Measurements from ENCODE around the gene LRBA. TPM values are rescaled to one million over a fixed set of nuclear protein-coding genes. Genes with fewer than 3 reads are reported as not detected.

Gene LRBA
- total RNA-seq, 2 donors from 2014 or later: 30.9 to 33.7 TPM

- Histone ChIP-seq H3K27me3 (replicated peaks; ENCODE audit: insufficient read depth) (no peaks in the 10 kb centered on the region), H3K4me1 (ENCODE audit: control insufficient read depth in 1 of 2, low read depth in 2 of 2) (no peaks in the 10 kb centered on the region), H3K36me3 (no peaks in the 10 kb centered on the region), H3K27ac (no peak overlapping the region), H3K4me3 (no peak overlapping the region), H3K9me3 (no peaks in the 10 kb centered on the region)
- no peak for ATAC-seq (ENCODE audit: insufficient number of reproducible peaks, low FRiP score, low read depth)
- DNase-seq (ENCODE audit: low spot score): no peak
- no peak for TF ChIP-seq CTCF (IDR thresholded peaks at IDR 0.05)
These were observed 33.8 kb upstream of the LRBA start for GRCh38 chr4:151048913-151049312.

- Histone ChIP-seq H3K36me3 (no peaks in the 10 kb centered on the region), H3K4me1 (ENCODE audit: control insufficient read depth in 1 of 2, low read depth in 2 of 2) (no peaks in the 10 kb centered on the region), H3K27me3 (replicated peaks; ENCODE audit: insufficient read depth) (no peaks in the 10 kb centered on the region), H3K4me3 (no peak overlapping the region), H3K9me3 (no peaks in the 10 kb centered on the region), H3K27ac (no peak overlapping the region)
- ATAC-seq (ENCODE audit: insufficient number of reproducible peaks, low FRiP score, low read depth): no peak
- TF ChIP-seq CTCF (IDR thresholded peaks at IDR 0.05): no peak
- DNase-seq (ENCODE audit: low spot score): no peak
These were observed 31.5 kb upstream of the LRBA start for GRCh38 chr4:151046609-151047008.

- H3K27ac ChIP-seq: no peak overlapping the region
These were observed 30.8 kb upstream of the LRBA start for GRCh38 chr4:151045907-151046306.

DNA sequence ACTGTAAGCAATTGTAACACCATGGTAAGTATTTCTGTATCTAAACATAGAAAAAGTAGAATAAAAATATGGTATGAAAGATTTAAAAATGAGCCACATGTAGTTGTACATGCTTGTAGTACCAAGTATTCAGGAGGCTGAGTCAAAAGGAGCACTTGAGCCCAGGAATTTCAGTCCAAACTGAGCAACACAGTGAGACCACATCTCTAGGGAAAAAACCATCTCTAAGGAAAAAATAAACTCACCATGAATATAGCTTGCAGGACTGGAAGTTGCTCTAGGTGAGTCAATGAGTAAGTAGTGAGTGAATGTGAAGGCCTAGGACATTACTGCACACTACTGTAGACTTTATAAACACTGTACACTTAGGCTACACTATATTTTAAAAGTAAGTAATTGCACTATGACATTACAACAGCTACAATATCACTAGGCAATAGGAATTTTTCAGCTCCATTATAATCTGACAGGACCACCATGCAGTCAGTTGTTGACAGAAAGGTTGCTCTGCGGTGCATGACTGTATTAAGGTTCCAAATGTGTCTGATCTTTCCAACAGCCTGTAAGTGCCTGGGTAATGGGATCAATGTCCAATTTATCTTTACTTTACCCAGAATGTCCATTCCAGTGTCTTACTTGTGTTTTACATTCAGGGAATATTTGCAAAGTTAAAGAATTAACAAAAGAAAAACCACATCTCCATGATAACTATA, 28.9 kb upstream of the LRBA start:
- Histone ChIP-seq H3K4me1 (ENCODE audit: control insufficient read depth in 1 of 2, low read depth in 2 of 2) (no peaks in the 10 kb centered on the region), H3K27ac (no peak overlapping the region), H3K27me3 (replicated peaks; ENCODE audit: insufficient read depth) (no peaks in the 10 kb centered on the region), H3K36me3 (no peaks in the 10 kb centered on the region), H3K4me3 (no peak overlapping the region), H3K9me3 (no peaks in the 10 kb centered on the region)
- ATAC-seq (ENCODE audit: insufficient number of reproducible peaks, low FRiP score, low read depth): no peak
- TF ChIP-seq CTCF (IDR thresholded peaks at IDR 0.05): no peak
- DNase-seq (ENCODE audit: low spot score): no peak

More at GRCh38 chr4:151045907-151046306, 30.8 kb upstream of the LRBA start:
- no peak for TF ChIP-seq CTCF (IDR thresholded peaks at IDR 0.05)
- no peak overlapping the region for H3K4me3 ChIP-seq
- no peaks in the 10 kb centered on the region for H3K9me3 ChIP-seq
- H3K4me1 ChIP-seq (ENCODE audit: control insufficient read depth in 1 of 2, low read depth in 2 of 2): no peaks in the 10 kb centered on the region
- H3K36me3 ChIP-seq: no peaks in the 10 kb centered on the region
- no peaks in the 10 kb centered on the region for H3K27me3 ChIP-seq (replicated peaks; ENCODE audit: insufficient read depth)
- no peak for DNase-seq (ENCODE audit: low spot score)
- ATAC-seq (ENCODE audit: insufficient number of reproducible peaks, low FRiP score, low read depth): no peak

DNA sequence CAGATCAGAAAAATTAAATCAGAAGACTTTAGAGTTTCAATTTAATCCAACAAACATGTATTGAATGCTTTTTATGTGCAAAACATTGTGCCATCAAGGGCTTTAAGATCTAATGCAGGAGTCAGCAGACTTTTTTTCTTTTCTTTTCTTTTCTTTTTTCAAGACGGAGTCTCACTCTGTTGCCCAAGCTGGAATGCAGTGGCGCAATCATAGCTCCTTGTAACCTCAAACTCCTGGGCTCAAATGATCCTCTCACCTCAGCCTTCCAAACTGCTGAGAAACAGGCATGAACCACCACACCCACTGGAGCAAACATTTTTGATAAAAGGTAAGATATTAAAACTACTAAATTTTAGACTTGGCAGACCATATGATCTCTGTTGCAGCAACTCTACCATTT, 24.6 kb upstream of the LRBA start:
- no peak for ATAC-seq (ENCODE audit: insufficient number of reproducible peaks, low FRiP score, low read depth)
- no peak for TF ChIP-seq CTCF (IDR thresholded peaks at IDR 0.05)

More for the DNA sequence above, 24.6 kb upstream of the LRBA start:
- DNase-seq (ENCODE audit: low spot score): no peak
- H3K4me3 ChIP-seq: no peak overlapping the region
- H3K27ac ChIP-seq: no peak overlapping the region
- no peaks in the 10 kb centered on the region for H3K36me3 ChIP-seq
- H3K4me1 ChIP-seq (ENCODE audit: control insufficient read depth in 1 of 2, low read depth in 2 of 2): no peaks in the 10 kb centered on the region
- no peaks in the 10 kb centered on the region for H3K27me3 ChIP-seq (replicated peaks; ENCODE audit: insufficient read depth)
- no peaks in the 10 kb centered on the region for H3K9me3 ChIP-seq

Measured in thoracic aorta (tissue), 2 donors.